ENCODE data around the gene MUC20.
"Not testable (repeated sequence)": the region's sequence is repeated elsewhere in the genome, so short reads cannot be mapped to it uniquely, and the experiment has no call there.

Gene MUC20

GRCh38 chr3:195709676-195710085 lies 11.1 kb upstream of the MUC20 start:
- H3K27ac ChIP-seq = no peak overlapping the region
- no peak overlapping the region for H3K4me3 ChIP-seq (ENCODE audit: low read depth, low read length)
- H3K27me3 ChIP-seq (ENCODE audit: insufficient read depth, low read depth, severe bottlenecking) = no peaks in the 10 kb centered on the region
- H3K36me3 ChIP-seq = no peaks in the 10 kb centered on the region
- no peaks in the 10 kb centered on the region for H3K9me3 ChIP-seq (ENCODE audit: severe bottlenecking)
- TF ChIP-seq CTCF (IDR thresholded peaks at IDR 0.05; ENCODE audit: low read depth, low read length) = no peak
- no peak for DNase-seq

DNA sequence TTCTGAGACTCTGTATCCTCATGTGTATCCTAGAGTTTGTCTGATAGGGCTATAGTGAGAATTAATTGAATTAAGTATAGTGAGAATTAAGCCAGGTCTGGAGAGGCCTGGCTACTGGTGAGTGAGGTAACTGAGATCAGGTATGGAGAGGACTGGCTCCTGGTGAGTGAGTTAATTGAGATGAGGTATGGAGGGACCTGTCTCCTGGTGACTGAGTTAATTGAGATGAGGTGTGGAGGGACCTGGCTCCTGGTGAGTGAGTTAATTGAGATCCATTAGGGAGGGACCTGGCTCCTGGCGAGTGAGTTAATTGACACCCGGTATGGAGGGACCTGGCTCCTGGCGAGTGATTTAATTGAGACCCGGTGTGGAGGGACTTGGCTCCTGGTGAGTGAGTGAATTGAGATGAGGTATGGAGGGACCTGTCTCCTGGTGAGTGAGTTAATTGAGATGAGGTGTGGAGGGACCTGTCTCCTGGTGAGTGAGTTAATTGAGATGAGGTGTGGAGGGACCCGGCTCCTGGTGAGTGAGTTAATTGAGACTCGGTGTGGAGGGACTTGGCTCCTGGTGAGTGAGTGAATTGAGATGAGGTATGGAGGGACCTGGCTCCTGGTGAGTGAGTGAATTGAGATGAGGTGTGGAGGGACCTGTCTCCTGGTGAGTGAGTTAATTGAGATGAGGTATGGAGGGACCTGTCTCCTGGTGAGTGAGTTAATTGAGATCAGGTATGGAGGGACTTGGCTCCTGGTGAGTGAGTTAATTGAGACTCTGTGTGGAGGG lies 10.5 kb upstream of the MUC20 start:
- H3K36me3 ChIP-seq; H3K4me3 ChIP-seq (ENCODE audit: low read depth, low read length); DNase-seq; H3K27me3 ChIP-seq (ENCODE audit: insufficient read depth, low read depth, severe bottlenecking); H3K9me3 ChIP-seq (ENCODE audit: severe bottlenecking); H3K27ac ChIP-seq: not testable (repeated sequence)

- DNase-seq; H3K9me3 ChIP-seq (ENCODE audit: severe bottlenecking); H3K27ac ChIP-seq; H3K4me3 ChIP-seq (ENCODE audit: low read depth, low read length); H3K36me3 ChIP-seq; H3K27me3 ChIP-seq (ENCODE audit: insufficient read depth, low read depth, severe bottlenecking): not testable (repeated sequence)
Observed at GRCh38 chr3:195711091-195711812, 9.5 kb upstream of the MUC20 start.

- no peak for TF ChIP-seq CTCF (IDR thresholded peaks at IDR 0.05; ENCODE audit: low read depth, low read length)
- DNase-seq = no peak
- H3K9me3 ChIP-seq (ENCODE audit: severe bottlenecking) = no peaks in the 10 kb centered on the region
- H3K36me3 ChIP-seq = no peaks in the 10 kb centered on the region
- no peak overlapping the region for H3K4me3 ChIP-seq (ENCODE audit: low read depth, low read length)
- no peak overlapping the region for H3K27ac ChIP-seq
- H3K27me3 ChIP-seq (ENCODE audit: insufficient read depth, low read depth, severe bottlenecking) = no peaks in the 10 kb centered on the region
Observed at GRCh38 chr3:195711813-195712534, 8.8 kb upstream of the MUC20 start.

GRCh38 chr3:195712535-195712910 lies 8.3 kb upstream of the MUC20 start:
- not testable (repeated sequence) for DNase-seq; H3K27me3 ChIP-seq (ENCODE audit: insufficient read depth, low read depth, severe bottlenecking); H3K4me3 ChIP-seq (ENCODE audit: low read depth, low read length); H3K9me3 ChIP-seq (ENCODE audit: severe bottlenecking); H3K36me3 ChIP-seq; H3K27ac ChIP-seq

DNA sequence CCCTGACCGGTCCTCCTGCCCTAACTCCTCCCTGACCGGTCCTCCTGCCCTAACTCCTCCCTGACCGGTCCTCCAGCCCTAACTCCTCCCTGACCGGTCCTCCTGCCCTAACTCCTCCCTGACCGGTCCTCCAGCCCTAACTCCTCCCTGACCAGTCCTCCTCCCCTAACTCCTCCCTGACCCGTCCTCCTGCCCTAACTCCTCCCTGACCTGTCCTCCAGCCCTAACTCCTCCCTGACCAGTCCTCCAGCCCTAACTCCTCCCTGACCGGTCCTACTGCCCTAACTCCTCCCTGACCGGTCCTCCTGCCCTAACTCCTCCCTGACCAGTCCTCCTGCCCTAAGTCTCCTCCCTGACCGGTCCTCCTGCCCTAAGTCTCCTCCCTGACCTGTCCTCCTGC lies 7.6 kb upstream of the MUC20 start:
- H3K27ac ChIP-seq; H3K4me3 ChIP-seq (ENCODE audit: low read depth, low read length); DNase-seq; H3K9me3 ChIP-seq (ENCODE audit: severe bottlenecking); H3K36me3 ChIP-seq; H3K27me3 ChIP-seq (ENCODE audit: insufficient read depth, low read depth, severe bottlenecking): not testable (repeated sequence)

GRCh38 chr3:195714380-195715011 lies 6.3 kb upstream of the MUC20 start:
- Histone ChIP-seq H3K4me3 (ENCODE audit: low read depth, low read length) (no peak overlapping the region), H3K9me3 (ENCODE audit: severe bottlenecking) (no peaks in the 10 kb centered on the region), H3K27ac (peak overlapping the region; percentile 64), H3K36me3 (no peaks in the 10 kb centered on the region), H3K27me3 (ENCODE audit: insufficient read depth, low read depth, severe bottlenecking) (no peaks in the 10 kb centered on the region)
- no peak for TF ChIP-seq CTCF (IDR thresholded peaks at IDR 0.05; ENCODE audit: low read depth, low read length)
- peak; percentile 88 for DNase-seq

Measured in WERI-Rb-1 (cell line).